PC-9 (cell line): ENCODE measurements around the gene ISM1.

Experiments
- EZH2 ChIP-seq: fragments of 200-600 bp; sonication (generic); IDR thresholded peaks from 2 replicates; pipeline ENCODE4 v1.8.0; 2017; ENCODE audit warnings: antibody characterized with exemption, low read depth
- TF ChIP-seq, protein P1 (sequence below): fragments of 200-600 bp; sonication (generic); conservative IDR thresholded peaks from 2 replicates; pipeline ENCODE4 v1.6.1; 2017; ENCODE audit warnings: mixed run types, antibody characterized with exemption, mild to moderate bottlenecking, moderate library complexity

DNA sequence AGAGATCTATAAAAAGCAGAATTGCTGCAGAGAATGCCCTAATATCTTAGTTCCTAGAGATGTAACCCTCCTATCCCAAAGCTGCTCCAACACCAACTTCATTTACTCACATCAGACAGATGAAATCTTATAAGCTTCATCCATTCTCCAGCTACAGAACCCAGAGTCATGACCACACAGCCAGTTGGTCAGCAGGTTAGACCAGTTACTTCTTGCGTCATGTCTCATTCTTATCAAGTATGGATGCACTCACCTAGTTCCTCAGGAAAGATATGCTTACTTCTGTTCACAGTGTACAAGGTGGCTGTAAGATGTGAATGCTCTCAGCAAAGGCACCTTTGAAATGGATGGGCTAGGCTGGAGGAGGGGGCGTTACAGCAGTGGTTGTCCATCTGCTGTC is 47.9 kb upstream of the ISM1 start:
- TF ChIP-seq, protein P1, sequence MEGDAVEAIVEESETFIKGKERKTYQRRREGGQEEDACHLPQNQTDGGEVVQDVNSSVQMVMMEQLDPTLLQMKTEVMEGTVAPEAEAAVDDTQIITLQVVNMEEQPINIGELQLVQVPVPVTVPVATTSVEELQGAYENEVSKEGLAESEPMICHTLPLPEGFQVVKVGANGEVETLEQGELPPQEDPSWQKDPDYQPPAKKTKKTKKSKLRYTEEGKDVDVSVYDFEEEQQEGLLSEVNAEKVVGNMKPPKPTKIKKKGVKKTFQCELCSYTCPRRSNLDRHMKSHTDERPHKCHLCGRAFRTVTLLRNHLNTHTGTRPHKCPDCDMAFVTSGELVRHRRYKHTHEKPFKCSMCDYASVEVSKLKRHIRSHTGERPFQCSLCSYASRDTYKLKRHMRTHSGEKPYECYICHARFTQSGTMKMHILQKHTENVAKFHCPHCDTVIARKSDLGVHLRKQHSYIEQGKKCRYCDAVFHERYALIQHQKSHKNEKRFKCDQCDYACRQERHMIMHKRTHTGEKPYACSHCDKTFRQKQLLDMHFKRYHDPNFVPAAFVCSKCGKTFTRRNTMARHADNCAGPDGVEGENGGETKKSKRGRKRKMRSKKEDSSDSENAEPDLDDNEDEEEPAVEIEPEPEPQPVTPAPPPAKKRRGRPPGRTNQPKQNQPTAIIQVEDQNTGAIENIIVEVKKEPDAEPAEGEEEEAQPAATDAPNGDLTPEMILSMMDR = no peak
- no peak for TF ChIP-seq EZH2
